Endothelial cell (in vitro differentiated cells): Measurements from ENCODE around the gene PYGO2. TPM values are rescaled to one million over a fixed set of nuclear protein-coding genes. Genes with fewer than 3 reads are reported as not detected.

Source experiments
- DNase-seq: peaks from one replicate; pipeline ENCODE4 v3.0.0; 2021; ENCODE audit warnings: low spot score
- H3K27ac Mint-ChIP-seq: one replicate; pipeline ENCODE4 v1.8.0; 2021; ENCODE audit warnings: mixed read lengths, inconsistent platforms; ENCODE audit not compliant: unreplicated experiment
- H3K27me3 Mint-ChIP-seq: one replicate; pipeline ENCODE4 v1.8.0; 2021; ENCODE audit warnings: mild to moderate bottlenecking, moderate library complexity, mixed read lengths, inconsistent platforms; ENCODE audit not compliant: unreplicated experiment
- H3K36me3 Mint-ChIP-seq: one replicate; pipeline ENCODE4 v1.8.0; 2021; ENCODE audit warnings: mild to moderate bottlenecking, low read depth, mixed read lengths, inconsistent platforms; ENCODE audit not compliant: unreplicated experiment
- H3K4me1 Mint-ChIP-seq: one replicate; pipeline ENCODE4 v1.8.0; 2021; ENCODE audit warnings: mild to moderate bottlenecking, mixed read lengths, inconsistent platforms; ENCODE audit not compliant: unreplicated experiment
- H3K4me3 Mint-ChIP-seq: one replicate; pipeline ENCODE4 v1.8.0; 2021; ENCODE audit warnings: mild to moderate bottlenecking, mixed read lengths, inconsistent platforms; ENCODE audit not compliant: unreplicated experiment
- H3K9me3 Mint-ChIP-seq: one replicate; pipeline ENCODE4 v1.8.0; 2021; ENCODE audit warnings: mixed read lengths, inconsistent platforms; ENCODE audit not compliant: unreplicated experiment
- CTCF ChIP-seq: fragments of 200-600 bp; sonication (generic); IDR thresholded peaks from one replicate; pipeline ENCODE4 v1.5.0; 2021; ENCODE audit warnings: antibody characterized with exemption; ENCODE audit not compliant: unreplicated experiment
- total RNA-seq: library from RNA; stranded (reverse); fragmentation: NEBNext Ultra II Directional; extraction: Animal tissue kit (Norgen Biotek cat#: 25700); gene quantifications from one replicate; pipeline ENCODE4 v1.2.1, GENCODE V29; 2021; ENCODE audit not compliant: unreplicated experiment

Gene PYGO2
- total RNA-seq, 1 donor from 2014 or later: 49.8 TPM

GRCh38 chr1:154952664-154953063 lies 8.9 kb downstream of the PYGO2 start:
- TF ChIP-seq CTCF: no peak
- H3K27ac Mint-ChIP-seq: peak overlapping the region; percentile 68
- H3K4me3 Mint-ChIP-seq: peak overlapping the region; percentile 70
- peaks cover 35% of the 10 kb centered on the region for H3K27me3 Mint-ChIP-seq
- no peak for DNase-seq
- H3K36me3 Mint-ChIP-seq: peaks cover 29% of the 10 kb centered on the region
- H3K9me3 Mint-ChIP-seq: no peaks in the 10 kb centered on the region
- peaks cover 54% of the 10 kb centered on the region for H3K4me1 Mint-ChIP-seq

GRCh38 chr1:154951901-154952657 lies 9.5 kb downstream of the PYGO2 start:
- Mint-ChIP-seq H3K9me3 (no peaks in the 10 kb centered on the region), H3K27me3 (peaks cover 35% of the 10 kb centered on the region), H3K36me3 (peaks cover 29% of the 10 kb centered on the region), H3K4me1 (peaks cover 49% of the 10 kb centered on the region), H3K4me3 (peak overlapping the region; percentile 70), H3K27ac (peak overlapping the region; percentile 68)
- no peak for TF ChIP-seq CTCF
- DNase-seq: no peak

- Mint-ChIP-seq H3K36me3 (peaks cover 32% of the 10 kb centered on the region), H3K9me3 (no peaks in the 10 kb centered on the region), H3K27me3 (peaks cover 15% of the 10 kb centered on the region), H3K4me3 (no peak overlapping the region), H3K27ac (no peak overlapping the region), H3K4me1 (peaks cover 16% of the 10 kb centered on the region)
- DNase-seq: no peak
- no peak for TF ChIP-seq CTCF
Observed at GRCh38 chr1:154948079-154948478, 13.5 kb downstream of the PYGO2 start.

GRCh38 chr1:154945962-154946850 lies 15.4 kb downstream of the PYGO2 start:
- DNase-seq: no peak
- Mint-ChIP-seq H3K36me3 (peaks cover 23% of the 10 kb centered on the region), H3K4me1 (peaks cover 14% of the 10 kb centered on the region), H3K27ac (peak overlapping the region; percentile 72), H3K9me3 (no peaks in the 10 kb centered on the region), H3K4me3 (peak overlapping the region; percentile 60), H3K27me3 (peaks cover 8% of the 10 kb centered on the region)
- TF ChIP-seq CTCF: no peak
